GM20000 (cell line): ENCODE data around the gene H2AZ1.

ENCODE experiments used
- DNase-seq: peaks from one replicate; pipeline ENCODE4 v3.0.0; 2012; ENCODE audit warnings: low spot score
- CTCF ChIP-seq: IDR thresholded peaks from 2 replicates; pipeline ENCODE4 v1.5.1; 2012; ENCODE audit warnings: mild to moderate bottlenecking, control low read depth; ENCODE audit errors: extremely low read depth, missing control alignments

Gene H2AZ1

GRCh38 chr4:99979872-99980271 lies 29.8 kb upstream of the H2AZ1 start:
- no peak for TF ChIP-seq CTCF
- no peak for DNase-seq

- DNase-seq: no peak
- TF ChIP-seq CTCF: no peak
These were observed 21.5 kb upstream of the H2AZ1 start for GRCh38 chr4:99971453-99972111.

- DNase-seq: no peak
- TF ChIP-seq CTCF: no peak
These were observed 18.3 kb upstream of the H2AZ1 start for GRCh38 chr4:99968330-99968729.

GRCh38 chr4:99966692-99967091 lies 16.6 kb upstream of the H2AZ1 start:
- DNase-seq: no peak
- TF ChIP-seq CTCF: no peak

- no peak for DNase-seq
- no peak for TF ChIP-seq CTCF
These were observed 15.7 kb upstream of the H2AZ1 start for GRCh38 chr4:99965674-99966350.

GRCh38 chr4:99965173-99965572 lies 15.1 kb upstream of the H2AZ1 start:
- TF ChIP-seq CTCF: no peak
- no peak for DNase-seq

GRCh38 chr4:99961711-99962110 lies 11.6 kb upstream of the H2AZ1 start:
- no peak for TF ChIP-seq CTCF
- DNase-seq: no peak
